Measurements from ENCODE around the gene HOOK1. TPM values are rescaled to one million over a fixed set of nuclear protein-coding genes. Genes with fewer than 3 reads are reported as not detected.
"Not testable (repeated sequence)": the region's sequence is repeated elsewhere in the genome, so short reads cannot be mapped to it uniquely, and the experiment has no call there.

HOOK1 gene
- total RNA-seq, 1 experiment from 2014 or later, result 33.8 TPM

- no peak overlapping the region for H3K4me3 Mint-ChIP-seq
- ChIA-PET CTCF (interaction anchor here (1.1 to 1.5 kb wide), 2 partner anchors 30 to 53 kb away, joined by 3 to 4 read pairs; no protein-coding TSS in a partner anchor), POLR2A (interaction anchor here (0.6 kb wide), 1 partner anchor 24 kb away, joined by 3 read pairs; no protein-coding TSS in a partner anchor)
- H3K27me3 Mint-ChIP-seq (ENCODE audit: low read depth), result no peaks in the 10 kb centered on the region; the same call in 1 of the 2 replicates
- ATAC-seq, result no peak
- H3K4me1 Mint-ChIP-seq, result no peaks in the 10 kb centered on the region
- TF ChIP-seq FOXP4 (CRISPR knock-in tag; IDR thresholded peaks at IDR 0.05), result no peak
- TF ChIP-seq, protein P1, sequence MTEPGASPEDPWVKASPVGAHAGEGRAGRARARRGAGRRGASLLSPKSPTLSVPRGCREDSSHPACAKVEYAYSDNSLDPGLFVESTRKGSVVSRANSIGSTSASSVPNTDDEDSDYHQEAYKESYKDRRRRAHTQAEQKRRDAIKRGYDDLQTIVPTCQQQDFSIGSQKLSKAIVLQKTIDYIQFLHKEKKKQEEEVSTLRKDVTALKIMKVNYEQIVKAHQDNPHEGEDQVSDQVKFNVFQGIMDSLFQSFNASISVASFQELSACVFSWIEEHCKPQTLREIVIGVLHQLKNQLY (CRISPR knock-in tag; IDR thresholded peaks at IDR 0.05), result no peak
- TF ChIP-seq NFE2L1 (CRISPR knock-in tag; IDR thresholded peaks at IDR 0.05), result no peak
- no peak for TF ChIP-seq NR2C2 (CRISPR knock-in tag; IDR thresholded peaks at IDR 0.05)
- TF ChIP-seq, protein P2, sequence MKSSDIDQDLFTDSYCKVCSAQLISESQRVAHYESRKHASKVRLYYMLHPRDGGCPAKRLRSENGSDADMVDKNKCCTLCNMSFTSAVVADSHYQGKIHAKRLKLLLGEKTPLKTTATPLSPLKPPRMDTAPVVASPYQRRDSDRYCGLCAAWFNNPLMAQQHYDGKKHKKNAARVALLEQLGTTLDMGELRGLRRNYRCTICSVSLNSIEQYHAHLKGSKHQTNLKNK (CRISPR knock-in tag; IDR thresholded peaks at IDR 0.05), result no peak
- TF ChIP-seq SMAD3 (CRISPR knock-in tag; IDR thresholded peaks at IDR 0.05; ENCODE audit: borderline replicate concordance), result no peak
- TF ChIP-seq, protein P3, sequence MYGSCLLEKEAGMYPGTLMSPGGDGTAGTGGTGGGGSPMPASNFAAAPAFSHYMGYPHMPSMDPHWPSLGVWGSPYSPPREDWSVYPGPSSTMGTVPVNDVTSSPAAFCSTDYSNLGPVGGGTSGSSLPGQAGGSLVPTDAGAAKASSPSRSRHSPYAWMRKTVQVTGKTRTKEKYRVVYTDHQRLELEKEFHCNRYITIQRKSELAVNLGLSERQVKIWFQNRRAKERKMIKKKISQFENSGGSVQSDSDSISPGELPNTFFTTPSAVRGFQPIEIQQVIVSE (CRISPR knock-in tag; IDR thresholded peaks at IDR 0.05; ENCODE audit: borderline replicate concordance), result no peak
- TF ChIP-seq, protein P4, sequence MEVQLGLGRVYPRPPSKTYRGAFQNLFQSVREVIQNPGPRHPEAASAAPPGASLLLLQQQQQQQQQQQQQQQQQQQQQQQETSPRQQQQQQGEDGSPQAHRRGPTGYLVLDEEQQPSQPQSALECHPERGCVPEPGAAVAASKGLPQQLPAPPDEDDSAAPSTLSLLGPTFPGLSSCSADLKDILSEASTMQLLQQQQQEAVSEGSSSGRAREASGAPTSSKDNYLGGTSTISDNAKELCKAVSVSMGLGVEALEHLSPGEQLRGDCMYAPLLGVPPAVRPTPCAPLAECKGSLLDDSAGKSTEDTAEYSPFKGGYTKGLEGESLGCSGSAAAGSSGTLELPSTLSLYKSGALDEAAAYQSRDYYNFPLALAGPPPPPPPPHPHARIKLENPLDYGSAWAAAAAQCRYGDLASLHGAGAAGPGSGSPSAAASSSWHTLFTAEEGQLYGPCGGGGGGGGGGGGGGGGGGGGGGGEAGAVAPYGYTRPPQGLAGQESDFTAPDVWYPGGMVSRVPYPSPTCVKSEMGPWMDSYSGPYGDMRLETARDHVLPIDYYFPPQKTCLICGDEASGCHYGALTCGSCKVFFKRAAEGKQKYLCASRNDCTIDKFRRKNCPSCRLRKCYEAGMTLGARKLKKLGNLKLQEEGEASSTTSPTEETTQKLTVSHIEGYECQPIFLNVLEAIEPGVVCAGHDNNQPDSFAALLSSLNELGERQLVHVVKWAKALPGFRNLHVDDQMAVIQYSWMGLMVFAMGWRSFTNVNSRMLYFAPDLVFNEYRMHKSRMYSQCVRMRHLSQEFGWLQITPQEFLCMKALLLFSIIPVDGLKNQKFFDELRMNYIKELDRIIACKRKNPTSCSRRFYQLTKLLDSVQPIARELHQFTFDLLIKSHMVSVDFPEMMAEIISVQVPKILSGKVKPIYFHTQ (CRISPR knock-in tag; IDR thresholded peaks at IDR 0.05), result no peak
- TF ChIP-seq ELF4 (CRISPR knock-in tag; IDR thresholded peaks at IDR 0.05; ENCODE audit: low read depth), result no peak
- TF ChIP-seq ATF1 (CRISPR knock-in tag; IDR thresholded peaks at IDR 0.05), result no peak
- no peak for TF ChIP-seq PRDM15 (CRISPR knock-in tag; IDR thresholded peaks at IDR 0.05)
- TF ChIP-seq ZNF121 (CRISPR knock-in tag; IDR thresholded peaks at IDR 0.05), result no peak
- H3K27ac Mint-ChIP-seq, result no peak overlapping the region
- no peaks in the 10 kb centered on the region for H3K36me3 Mint-ChIP-seq
- no peak for DNase-seq (ENCODE audit: low spot score)
- H3K9me3 Mint-ChIP-seq, result peaks cover 4% of the 10 kb centered on the region; the same call in 1 of the 2 replicates
Measured at GRCh38 chr1:59917785-59918180, 103.0 kb downstream of the HOOK1 start.

DNA sequence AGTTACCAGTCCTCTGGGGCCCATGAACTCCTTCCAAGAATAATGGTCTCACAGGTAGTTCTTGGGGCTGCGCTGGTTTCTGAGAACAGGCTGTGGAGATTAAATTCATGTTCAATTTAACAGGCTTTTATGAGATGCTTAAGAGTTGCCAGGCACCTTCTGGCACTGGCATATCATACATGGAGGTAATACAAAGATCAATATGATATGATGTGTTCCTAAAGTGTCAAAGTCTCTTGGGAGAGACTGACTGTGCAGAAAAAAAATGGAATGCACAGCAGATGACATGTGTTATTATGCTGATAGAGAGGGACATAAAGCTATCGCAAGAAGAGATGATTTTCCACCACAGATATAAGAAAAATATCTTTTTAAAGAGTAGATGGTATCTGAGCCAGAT is 105.0 kb downstream of the HOOK1 start:
- Mint-ChIP-seq H3K27me3 (ENCODE audit: low read depth) (peaks cover 8% of the 10 kb centered on the region), H3K9me3 (peaks cover 14% of the 10 kb centered on the region), H3K4me3 (no peak overlapping the region), H3K27ac (no peak overlapping the region), H3K36me3 (peaks cover 5% of the 10 kb centered on the region; the same call in 1 of the 2 replicates), H3K4me1 (no peaks in the 10 kb centered on the region)
- DNase-seq (ENCODE audit: low spot score), result no peak
- POLR2A ChIA-PET, result no interaction called here
- CTCF ChIA-PET, result no interaction called here
- TF ChIP-seq NR3C1 (CRISPR knock-in tag; conservative IDR thresholded peaks at IDR 0.05; ENCODE audit: low read depth) (no peak), NFE2L1 (CRISPR knock-in tag; IDR thresholded peaks at IDR 0.05) (no peak), OVOL2 (CRISPR knock-in tag; IDR thresholded peaks at IDR 0.05; ENCODE audit: borderline replicate concordance) (no peak)
- ATAC-seq, result no peak

GRCh38 chr1:59921258-59921899 is 106.6 kb downstream of the HOOK1 start:
- H3K27ac Mint-ChIP-seq; DNase-seq (ENCODE audit: low spot score); POLR2A ChIA-PET; H3K4me1 Mint-ChIP-seq; H3K4me3 Mint-ChIP-seq; ATAC-seq; H3K36me3 Mint-ChIP-seq: not testable (repeated sequence)
- H3K27me3 Mint-ChIP-seq (ENCODE audit: low read depth), result peaks cover 24% of the 10 kb centered on the region
- CTCF ChIA-PET, result interaction anchor here (1.5 kb wide), 1 partner anchor 12 kb away, joined by 3 read pairs; no protein-coding TSS in a partner anchor
- H3K9me3 Mint-ChIP-seq, result peaks cover 25% of the 10 kb centered on the region
